Measurements from ENCODE around the gene FILIP1.

FILIP1 gene

GRCh38 chr6:75460681-75461080, 32.9 kb downstream of the FILIP1 start:
- in situ Hi-C loops (cut with MboI; ENCODE audit: low pct_unique_long_range_greater_than_20kb, low sequenced_read_pairs, unreplicated experiment), result no loop called here
- no peak for DNase-seq (ENCODE audit: low spot score)
- TF ChIP-seq, protein P1, sequence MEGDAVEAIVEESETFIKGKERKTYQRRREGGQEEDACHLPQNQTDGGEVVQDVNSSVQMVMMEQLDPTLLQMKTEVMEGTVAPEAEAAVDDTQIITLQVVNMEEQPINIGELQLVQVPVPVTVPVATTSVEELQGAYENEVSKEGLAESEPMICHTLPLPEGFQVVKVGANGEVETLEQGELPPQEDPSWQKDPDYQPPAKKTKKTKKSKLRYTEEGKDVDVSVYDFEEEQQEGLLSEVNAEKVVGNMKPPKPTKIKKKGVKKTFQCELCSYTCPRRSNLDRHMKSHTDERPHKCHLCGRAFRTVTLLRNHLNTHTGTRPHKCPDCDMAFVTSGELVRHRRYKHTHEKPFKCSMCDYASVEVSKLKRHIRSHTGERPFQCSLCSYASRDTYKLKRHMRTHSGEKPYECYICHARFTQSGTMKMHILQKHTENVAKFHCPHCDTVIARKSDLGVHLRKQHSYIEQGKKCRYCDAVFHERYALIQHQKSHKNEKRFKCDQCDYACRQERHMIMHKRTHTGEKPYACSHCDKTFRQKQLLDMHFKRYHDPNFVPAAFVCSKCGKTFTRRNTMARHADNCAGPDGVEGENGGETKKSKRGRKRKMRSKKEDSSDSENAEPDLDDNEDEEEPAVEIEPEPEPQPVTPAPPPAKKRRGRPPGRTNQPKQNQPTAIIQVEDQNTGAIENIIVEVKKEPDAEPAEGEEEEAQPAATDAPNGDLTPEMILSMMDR (IDR thresholded peaks at IDR 0.05; ENCODE audit: extremely low read depth, insufficient read depth, missing control alignments), result no peak

- DNase-seq (ENCODE audit: low spot score), result no peak
- TF ChIP-seq, protein P1 (IDR thresholded peaks at IDR 0.05; ENCODE audit: extremely low read depth, insufficient read depth, missing control alignments), result no peak
- in situ Hi-C loops (cut with MboI; ENCODE audit: low pct_unique_long_range_greater_than_20kb, low sequenced_read_pairs, unreplicated experiment), result no loop called here
Observed at GRCh38 chr6:75458895-75459294, 34.7 kb downstream of the FILIP1 start.

- DNase-seq (ENCODE audit: low spot score), result no peak
- in situ Hi-C loops (cut with MboI; ENCODE audit: low pct_unique_long_range_greater_than_20kb, low sequenced_read_pairs, unreplicated experiment), result no loop called here
- TF ChIP-seq, protein P1 (IDR thresholded peaks at IDR 0.05; ENCODE audit: extremely low read depth, insufficient read depth, missing control alignments), result no peak
Observed at GRCh38 chr6:75450903-75451302, 42.7 kb downstream of the FILIP1 start.

DNA sequence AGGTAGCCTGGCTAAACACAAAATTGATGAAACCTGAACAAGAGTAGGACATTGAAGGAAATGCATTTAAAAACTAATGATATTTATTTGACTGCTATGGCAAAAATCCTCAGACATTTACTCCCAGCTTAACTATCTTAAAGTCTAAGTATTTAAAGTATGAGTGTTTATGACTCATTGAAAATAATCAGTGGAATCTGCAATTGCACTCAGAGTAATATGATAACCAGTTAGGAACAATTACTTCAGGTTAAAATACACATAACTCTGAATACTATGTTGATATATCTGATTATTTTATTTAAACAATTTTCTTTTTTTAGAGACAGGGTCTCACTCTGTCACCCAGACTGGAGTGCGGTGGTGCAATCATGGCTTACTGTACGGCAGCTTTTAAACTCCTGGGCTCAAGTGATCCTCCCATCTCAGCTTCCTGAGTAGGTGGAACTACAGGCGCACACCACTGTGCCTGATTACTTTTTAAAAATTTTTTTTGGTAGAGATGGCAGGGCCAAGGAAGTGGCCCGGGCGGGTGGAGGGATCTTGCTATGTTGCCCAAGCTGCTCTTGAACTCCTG, 43.9 kb downstream of the FILIP1 start:
- in situ Hi-C loops (cut with MboI; ENCODE audit: low pct_unique_long_range_greater_than_20kb, low sequenced_read_pairs, unreplicated experiment), result no loop called here
- TF ChIP-seq, protein P1 (IDR thresholded peaks at IDR 0.05; ENCODE audit: extremely low read depth, insufficient read depth, missing control alignments), result no peak
- DNase-seq (ENCODE audit: low spot score), result no peak

DNA sequence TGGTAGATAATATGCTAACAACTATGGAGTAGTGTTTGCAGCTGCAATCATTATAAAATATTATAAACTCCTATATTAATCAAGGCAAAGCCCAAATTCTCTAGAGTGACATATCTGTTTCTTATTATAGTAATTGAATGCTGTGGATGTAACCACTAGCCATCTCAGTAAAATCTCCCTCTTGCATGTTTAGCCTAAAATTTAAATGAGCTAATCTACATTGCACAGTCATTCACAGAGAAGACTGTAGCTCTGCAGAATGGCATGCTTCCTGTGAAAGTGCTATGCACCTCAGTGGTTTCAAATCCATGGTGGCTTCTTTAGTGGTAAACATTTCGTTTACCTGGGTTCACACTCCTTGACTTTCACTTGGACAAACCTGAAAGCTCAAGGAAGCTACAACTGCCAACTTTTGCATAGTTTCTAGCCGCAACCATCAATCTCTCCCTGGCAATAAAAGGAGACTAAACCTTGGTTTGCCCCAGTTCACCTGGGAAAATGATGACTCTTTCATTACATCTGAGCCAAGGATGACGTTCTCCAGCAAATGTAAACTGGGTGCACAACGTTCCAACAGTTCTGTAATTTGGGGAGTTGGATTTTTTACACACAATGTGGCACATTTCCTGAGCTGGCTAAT, 47.2 kb downstream of the FILIP1 start:
- peak; percentile 45 for DNase-seq (ENCODE audit: low spot score)
- in situ Hi-C loops (cut with MboI; ENCODE audit: low pct_unique_long_range_greater_than_20kb, low sequenced_read_pairs, unreplicated experiment), result no loop called here
- TF ChIP-seq, protein P1 (IDR thresholded peaks at IDR 0.05; ENCODE audit: extremely low read depth, insufficient read depth, missing control alignments), result no peak

- TF ChIP-seq, protein P1 (IDR thresholded peaks at IDR 0.05; ENCODE audit: extremely low read depth, insufficient read depth, missing control alignments), result no peak
- in situ Hi-C loops (cut with MboI; ENCODE audit: low pct_unique_long_range_greater_than_20kb, low sequenced_read_pairs, unreplicated experiment), result no loop called here
- DNase-seq (ENCODE audit: low spot score), result no peak
Observed at GRCh38 chr6:75445738-75446137, 47.9 kb downstream of the FILIP1 start.
